ENCODE results near the gene PITX3. TPM values are rescaled to one million over a fixed set of nuclear protein-coding genes. Genes with fewer than 3 reads are reported as not detected.

Gene PITX3
- polyA plus RNA-seq, 1 experiment = not detected

- DNase-seq (ENCODE audit: low read depth) = no peak
- CTCF ChIA-PET = interaction anchor here (0.9 to 1.3 kb wide), 2 partner anchors 11 to 61 kb away, joined by 3 to 4 read pairs; no protein-coding TSS in a partner anchor
- no peaks in the 10 kb centered on the region for H3K36me3 ChIP-seq (ENCODE audit: control insufficient read depth, insufficient read depth, low read length)
- H3K4me3 ChIP-seq (ENCODE audit: low read depth, low read length) = no peak overlapping the region
- no peak for TF ChIP-seq CTCF (IDR thresholded peaks at IDR 0.05; ENCODE audit: insufficient read depth, low read depth, low read length)
- POLR2A ChIA-PET = interaction anchor here (0.5 kb wide), 1 partner anchor 27 kb away, joined by 4 read pairs; no protein-coding TSS in a partner anchor
- no peaks in the 10 kb centered on the region for H3K27me3 ChIP-seq (ENCODE audit: control insufficient read depth, insufficient read depth, low read length)
Observed at GRCh38 chr10:102286216-102286615, 44.9 kb upstream of the PITX3 start.

GRCh38 chr10:102285133-102285532 lies 43.8 kb upstream of the PITX3 start:
- POLR2A ChIA-PET = interaction anchor here (0.5 kb wide), 1 partner anchor 1230 kb away, joined by 8 read pairs; no protein-coding TSS in a partner anchor
- Histone ChIP-seq H3K4me3 (ENCODE audit: low read depth, low read length) (no peak overlapping the region), H3K27me3 (ENCODE audit: control insufficient read depth, insufficient read depth, low read length) (no peaks in the 10 kb centered on the region), H3K36me3 (ENCODE audit: control insufficient read depth, insufficient read depth, low read length) (no peaks in the 10 kb centered on the region)
- CTCF ChIA-PET = interaction anchor here (1.3 kb wide), 1 partner anchor 12 kb away, joined by 3 read pairs; no protein-coding TSS in a partner anchor
- TF ChIP-seq CTCF (IDR thresholded peaks at IDR 0.05; ENCODE audit: insufficient read depth, low read depth, low read length) = no peak
- DNase-seq (ENCODE audit: low read depth) = no peak

GRCh38 chr10:102284531-102284930 lies 43.2 kb upstream of the PITX3 start:
- no peak for DNase-seq (ENCODE audit: low read depth)
- H3K4me3 ChIP-seq (ENCODE audit: low read depth, low read length) = no peak overlapping the region
- no peaks in the 10 kb centered on the region for H3K27me3 ChIP-seq (ENCODE audit: control insufficient read depth, insufficient read depth, low read length)
- H3K36me3 ChIP-seq (ENCODE audit: control insufficient read depth, insufficient read depth, low read length) = no peaks in the 10 kb centered on the region
- POLR2A ChIA-PET = no interaction called here
- TF ChIP-seq CTCF (IDR thresholded peaks at IDR 0.05; ENCODE audit: insufficient read depth, low read depth, low read length) = no peak
- CTCF ChIA-PET = interaction anchor here (0.9 kb wide), 1 partner anchor 14 kb away, joined by 3 read pairs; no protein-coding TSS in a partner anchor

- no peak for TF ChIP-seq CTCF (IDR thresholded peaks at IDR 0.05; ENCODE audit: insufficient read depth, low read depth, low read length)
- no peak overlapping the region for H3K4me3 ChIP-seq (ENCODE audit: low read depth, low read length)
- no peaks in the 10 kb centered on the region for H3K36me3 ChIP-seq (ENCODE audit: control insufficient read depth, insufficient read depth, low read length)
- CTCF ChIA-PET = interaction anchor here (0.9 kb wide), 1 partner anchor 13 kb away, joined by 3 read pairs; no protein-coding TSS in a partner anchor
- no peak for DNase-seq (ENCODE audit: low read depth)
- POLR2A ChIA-PET = no interaction called here
- H3K27me3 ChIP-seq (ENCODE audit: control insufficient read depth, insufficient read depth, low read length) = no peaks in the 10 kb centered on the region
Observed at GRCh38 chr10:102283890-102284289, 42.6 kb upstream of the PITX3 start.

- no peak overlapping the region for H3K4me3 ChIP-seq (ENCODE audit: low read depth, low read length)
- ChIA-PET POLR2A (no interaction called here), CTCF (interaction anchor here (0.9 kb wide), 1 partner anchor 13 kb away, joined by 3 read pairs; no protein-coding TSS in a partner anchor)
- no peaks in the 10 kb centered on the region for H3K27me3 ChIP-seq (ENCODE audit: control insufficient read depth, insufficient read depth, low read length)
- no peak for DNase-seq (ENCODE audit: low read depth)
- no peaks in the 10 kb centered on the region for H3K36me3 ChIP-seq (ENCODE audit: control insufficient read depth, insufficient read depth, low read length)
- no peak for TF ChIP-seq CTCF (IDR thresholded peaks at IDR 0.05; ENCODE audit: insufficient read depth, low read depth, low read length)
Observed at GRCh38 chr10:102283488-102283887, 42.2 kb upstream of the PITX3 start.

Measured in BJ (cell line).